LNCAP (cell line): ENCODE data around the gene MPP3.

Experiments used
- TF ChIP-seq, protein P1 (sequence below): fragments of 450-650 bp; IDR thresholded peaks from 2 replicates; pipeline ENCODE4 v1.5.1; 2017; ENCODE audit warnings: mild to moderate bottlenecking

MPP3 gene

DNA sequence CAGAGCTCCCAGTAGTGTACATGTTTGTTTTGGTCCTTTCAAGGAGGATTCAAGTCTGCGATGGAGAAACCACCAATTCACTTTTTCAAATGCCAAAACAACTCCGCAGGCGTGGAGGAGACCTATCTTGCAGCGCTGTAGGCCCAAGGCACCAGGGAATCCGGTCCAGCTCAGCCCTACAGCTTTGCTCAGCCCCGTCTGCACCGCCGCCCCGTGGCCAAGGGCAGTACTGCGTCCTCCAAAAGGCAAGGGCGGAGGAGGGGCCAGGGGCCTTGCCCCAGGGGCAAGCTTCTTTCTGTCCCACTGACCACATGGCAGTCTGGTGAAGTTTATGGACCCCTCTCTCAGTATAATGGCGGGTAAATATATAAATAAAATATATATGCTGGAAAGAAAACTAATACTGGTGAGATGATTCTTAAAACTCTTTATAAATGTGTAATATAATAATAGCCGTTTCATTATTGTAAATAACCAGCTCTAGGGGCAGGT lies 13.3 kb upstream of the MPP3 start:
- TF ChIP-seq, protein P1, sequence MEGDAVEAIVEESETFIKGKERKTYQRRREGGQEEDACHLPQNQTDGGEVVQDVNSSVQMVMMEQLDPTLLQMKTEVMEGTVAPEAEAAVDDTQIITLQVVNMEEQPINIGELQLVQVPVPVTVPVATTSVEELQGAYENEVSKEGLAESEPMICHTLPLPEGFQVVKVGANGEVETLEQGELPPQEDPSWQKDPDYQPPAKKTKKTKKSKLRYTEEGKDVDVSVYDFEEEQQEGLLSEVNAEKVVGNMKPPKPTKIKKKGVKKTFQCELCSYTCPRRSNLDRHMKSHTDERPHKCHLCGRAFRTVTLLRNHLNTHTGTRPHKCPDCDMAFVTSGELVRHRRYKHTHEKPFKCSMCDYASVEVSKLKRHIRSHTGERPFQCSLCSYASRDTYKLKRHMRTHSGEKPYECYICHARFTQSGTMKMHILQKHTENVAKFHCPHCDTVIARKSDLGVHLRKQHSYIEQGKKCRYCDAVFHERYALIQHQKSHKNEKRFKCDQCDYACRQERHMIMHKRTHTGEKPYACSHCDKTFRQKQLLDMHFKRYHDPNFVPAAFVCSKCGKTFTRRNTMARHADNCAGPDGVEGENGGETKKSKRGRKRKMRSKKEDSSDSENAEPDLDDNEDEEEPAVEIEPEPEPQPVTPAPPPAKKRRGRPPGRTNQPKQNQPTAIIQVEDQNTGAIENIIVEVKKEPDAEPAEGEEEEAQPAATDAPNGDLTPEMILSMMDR, result peak; percentile 98

DNA sequence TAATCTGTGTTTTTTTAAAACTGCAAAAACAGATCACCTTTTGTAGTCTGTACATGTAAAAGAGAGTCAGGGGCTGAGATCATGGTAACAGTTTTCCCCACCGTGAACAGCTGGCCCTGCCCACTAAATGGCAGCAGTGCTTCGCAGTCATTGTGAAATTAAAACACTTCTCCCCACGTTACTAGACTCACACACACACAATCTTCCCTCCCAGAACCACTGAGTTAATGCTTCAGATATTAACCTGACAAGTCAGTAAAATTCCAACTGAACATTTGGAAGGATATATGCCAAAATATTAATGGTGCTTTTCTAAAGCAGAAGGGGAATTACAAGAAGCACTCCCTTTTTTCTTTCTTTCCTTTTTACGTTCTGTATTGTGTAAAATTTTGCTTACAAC lies 12.8 kb upstream of the MPP3 start:
- TF ChIP-seq, protein P1, result no peak

DNA sequence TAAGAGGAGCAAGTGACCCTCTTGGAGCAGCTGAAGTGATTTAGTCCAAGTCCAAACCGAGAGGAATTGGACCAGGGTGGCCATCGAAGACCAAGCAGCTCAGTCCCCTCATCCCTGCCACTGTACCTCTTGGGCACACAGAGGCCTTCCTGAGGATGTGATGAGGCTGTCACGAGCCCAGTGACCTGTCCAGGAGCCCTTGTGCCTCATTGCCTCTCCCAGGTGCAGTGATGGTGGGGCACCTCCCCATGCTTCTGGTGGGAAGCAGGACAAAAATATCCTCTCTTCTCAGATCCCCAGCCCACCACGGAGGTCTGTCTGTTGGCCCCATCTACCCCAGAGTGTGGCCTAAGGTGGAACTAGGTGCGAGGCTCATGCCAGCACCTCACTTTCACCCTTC lies 11.3 kb upstream of the MPP3 start:
- TF ChIP-seq, protein P1, result no peak

DNA sequence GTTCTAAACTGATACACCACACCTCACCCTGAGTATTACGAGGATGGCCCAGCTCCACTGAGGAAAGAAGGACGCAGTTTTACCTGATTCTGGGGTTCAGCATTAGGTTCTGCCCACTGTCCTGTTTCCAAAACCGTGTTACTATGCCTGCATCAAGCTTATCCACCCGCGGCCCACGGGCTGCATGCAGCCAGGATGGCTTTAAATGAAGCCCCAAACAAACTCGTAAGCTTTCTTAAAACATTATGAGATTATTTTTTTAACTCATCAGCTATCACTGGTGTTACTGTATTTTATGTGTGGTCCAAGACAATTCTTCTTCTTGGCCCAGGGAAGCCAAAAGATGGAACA lies 10.0 kb upstream of the MPP3 start:
- TF ChIP-seq, protein P1, result no peak

DNA sequence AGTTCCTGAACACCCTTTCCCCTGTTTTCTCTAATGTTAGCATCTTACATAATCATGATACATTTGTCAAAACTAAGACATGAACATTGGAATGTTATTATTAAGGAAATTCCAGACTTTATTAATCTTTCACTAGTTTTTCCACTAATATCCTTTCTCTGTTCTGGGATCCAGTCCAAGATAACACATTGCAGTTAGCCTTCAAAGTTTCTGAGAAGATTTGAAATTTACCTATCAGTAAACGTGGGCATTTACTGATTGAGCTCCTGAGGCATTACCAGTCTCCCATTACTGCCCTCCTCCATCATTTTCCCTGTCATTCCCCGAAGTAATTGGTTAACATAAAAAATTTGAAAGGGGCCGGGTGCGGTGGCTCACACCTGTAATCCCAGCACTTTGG lies 8.3 kb upstream of the MPP3 start:
- TF ChIP-seq, protein P1, result no peak

DNA sequence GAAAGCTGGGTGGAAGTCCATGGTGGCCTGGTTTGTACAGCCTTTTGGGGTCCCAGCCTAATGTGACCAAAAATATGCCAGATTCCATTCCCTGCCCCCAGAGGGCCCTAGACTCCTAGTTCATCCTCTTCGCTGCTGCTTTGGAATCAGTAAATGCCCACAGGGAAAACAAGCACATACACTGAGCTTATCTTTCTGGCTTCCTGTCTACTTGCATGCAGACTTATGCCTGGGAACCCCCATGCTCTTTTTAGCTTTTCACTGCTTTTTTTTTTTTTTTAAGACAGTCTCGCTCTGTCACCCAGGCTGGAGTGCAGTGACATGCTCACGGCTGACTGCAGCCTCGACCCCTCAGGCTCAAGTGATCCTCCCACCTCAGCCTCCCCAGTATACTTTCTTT lies 7.9 kb upstream of the MPP3 start:
- TF ChIP-seq, protein P1, result peak; percentile 30; the same call in 1 of the 2 replicates

DNA sequence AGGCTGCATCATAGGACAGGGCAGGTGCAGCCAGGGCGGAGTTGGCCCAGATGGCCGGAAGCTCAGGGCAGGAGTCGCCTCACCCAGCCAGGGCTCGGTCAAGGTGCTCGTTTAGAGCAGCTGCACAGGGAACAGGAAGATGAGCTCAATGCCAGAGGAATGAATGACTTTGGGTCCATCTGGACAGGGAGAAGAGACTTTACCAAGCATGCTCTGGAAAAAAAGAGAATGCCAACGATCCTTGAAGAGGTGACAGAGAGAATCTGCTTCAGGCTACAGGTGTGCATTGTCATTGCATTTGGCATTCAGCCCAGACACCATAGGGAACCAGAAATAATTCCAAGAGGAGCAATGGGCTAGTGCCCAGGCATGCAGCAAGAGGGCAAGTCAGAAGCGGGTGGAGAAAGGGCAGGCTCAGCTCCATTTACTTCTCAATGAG lies 6.7 kb upstream of the MPP3 start:
- TF ChIP-seq, protein P1, result no peak

DNA sequence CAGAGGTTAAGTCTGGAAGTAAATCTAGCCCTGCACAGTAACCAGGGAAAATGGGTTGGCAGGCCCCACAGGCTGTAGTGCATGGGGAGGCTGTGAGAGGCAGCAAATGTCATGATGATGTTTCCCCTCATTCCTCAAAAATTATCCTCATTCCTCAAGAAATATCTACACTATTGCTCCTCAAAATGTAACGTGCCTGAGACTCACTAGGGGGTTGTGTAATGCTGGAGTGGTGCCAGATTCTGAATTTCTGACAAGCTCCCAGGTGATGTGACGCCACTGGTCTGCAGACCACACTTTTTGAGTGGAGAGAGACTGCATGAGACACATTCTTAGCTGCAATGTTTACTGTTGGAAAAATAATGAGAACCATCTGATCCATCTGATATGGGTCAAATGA lies 1.2 kb upstream of the MPP3 start:
- TF ChIP-seq, protein P1, result no peak
